MM.1S (cell line): ENCODE results near the gene SELENOP.

Experiments used
- EZH2 ChIP-seq: fragments of 300-600 bp; sonication (generic); optimal IDR thresholded peaks from 2 replicates; pipeline ENCODE3; 2017; ENCODE audit warnings: low read depth, mild to moderate bottlenecking, antibody characterized with exemption, low read length, mixed read lengths
- TF ChIP-seq, protein P1 (sequence below): fragments of 300-600 bp; sonication (generic); IDR thresholded peaks from 2 replicates; pipeline ENCODE4 v1.5.1; 2016; ENCODE audit warnings: antibody characterized with exemption, low read length, mixed read lengths

DNA sequence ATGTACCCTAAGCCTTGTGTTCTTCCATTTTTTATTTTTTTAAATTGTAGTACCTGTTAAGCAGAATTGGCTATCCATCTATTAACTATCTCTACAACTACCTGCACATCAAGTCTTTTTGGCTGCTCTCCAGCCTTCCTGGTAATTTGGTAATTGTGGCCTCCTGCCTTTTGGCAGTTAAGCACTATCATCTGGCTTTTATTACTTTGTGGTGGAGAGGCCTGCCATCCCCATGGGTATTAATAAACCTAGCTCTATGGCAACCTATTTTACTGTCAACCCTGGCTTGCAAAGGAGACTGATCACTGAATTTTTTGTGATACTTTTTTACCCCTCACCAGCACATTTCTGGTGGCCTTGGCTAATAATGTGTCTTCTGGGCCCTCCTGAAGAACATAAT, 20.5 kb downstream of the SELENOP start:
- TF ChIP-seq, protein P1, sequence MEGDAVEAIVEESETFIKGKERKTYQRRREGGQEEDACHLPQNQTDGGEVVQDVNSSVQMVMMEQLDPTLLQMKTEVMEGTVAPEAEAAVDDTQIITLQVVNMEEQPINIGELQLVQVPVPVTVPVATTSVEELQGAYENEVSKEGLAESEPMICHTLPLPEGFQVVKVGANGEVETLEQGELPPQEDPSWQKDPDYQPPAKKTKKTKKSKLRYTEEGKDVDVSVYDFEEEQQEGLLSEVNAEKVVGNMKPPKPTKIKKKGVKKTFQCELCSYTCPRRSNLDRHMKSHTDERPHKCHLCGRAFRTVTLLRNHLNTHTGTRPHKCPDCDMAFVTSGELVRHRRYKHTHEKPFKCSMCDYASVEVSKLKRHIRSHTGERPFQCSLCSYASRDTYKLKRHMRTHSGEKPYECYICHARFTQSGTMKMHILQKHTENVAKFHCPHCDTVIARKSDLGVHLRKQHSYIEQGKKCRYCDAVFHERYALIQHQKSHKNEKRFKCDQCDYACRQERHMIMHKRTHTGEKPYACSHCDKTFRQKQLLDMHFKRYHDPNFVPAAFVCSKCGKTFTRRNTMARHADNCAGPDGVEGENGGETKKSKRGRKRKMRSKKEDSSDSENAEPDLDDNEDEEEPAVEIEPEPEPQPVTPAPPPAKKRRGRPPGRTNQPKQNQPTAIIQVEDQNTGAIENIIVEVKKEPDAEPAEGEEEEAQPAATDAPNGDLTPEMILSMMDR: no peak
- TF ChIP-seq EZH2: no peak
